GM21717 (cell line): ENCODE data around the gene SAMD13.

Experiments
- ATAC-seq: cut with Tn5 transposase; IDR thresholded peaks from one replicate; pipeline ENCODE4 v1.9.1; 2021; ENCODE audit warnings: mild to moderate bottlenecking, moderate library complexity; ENCODE audit not compliant: unreplicated experiment

SAMD13 gene

DNA sequence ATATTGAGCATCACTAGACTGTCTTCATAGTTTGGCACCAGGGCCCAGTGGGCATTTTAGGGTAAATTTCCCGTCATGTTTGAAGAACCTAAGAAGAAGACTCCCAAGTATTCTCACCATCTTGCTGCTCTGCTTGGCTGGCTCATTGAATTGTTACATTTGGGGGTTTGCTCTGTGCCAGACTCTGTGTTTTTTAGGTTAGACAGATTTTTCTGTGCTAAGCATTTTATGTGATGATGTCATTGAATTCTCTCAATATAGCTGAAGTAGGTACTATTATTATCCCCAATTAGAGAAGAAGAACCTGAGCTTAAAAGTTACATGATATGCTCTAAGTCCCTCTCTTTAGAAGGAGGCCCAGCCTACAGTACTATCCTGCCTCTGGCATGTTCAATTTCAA, 68.8 kb downstream of the SAMD13 start:
- no peak for ATAC-seq

DNA sequence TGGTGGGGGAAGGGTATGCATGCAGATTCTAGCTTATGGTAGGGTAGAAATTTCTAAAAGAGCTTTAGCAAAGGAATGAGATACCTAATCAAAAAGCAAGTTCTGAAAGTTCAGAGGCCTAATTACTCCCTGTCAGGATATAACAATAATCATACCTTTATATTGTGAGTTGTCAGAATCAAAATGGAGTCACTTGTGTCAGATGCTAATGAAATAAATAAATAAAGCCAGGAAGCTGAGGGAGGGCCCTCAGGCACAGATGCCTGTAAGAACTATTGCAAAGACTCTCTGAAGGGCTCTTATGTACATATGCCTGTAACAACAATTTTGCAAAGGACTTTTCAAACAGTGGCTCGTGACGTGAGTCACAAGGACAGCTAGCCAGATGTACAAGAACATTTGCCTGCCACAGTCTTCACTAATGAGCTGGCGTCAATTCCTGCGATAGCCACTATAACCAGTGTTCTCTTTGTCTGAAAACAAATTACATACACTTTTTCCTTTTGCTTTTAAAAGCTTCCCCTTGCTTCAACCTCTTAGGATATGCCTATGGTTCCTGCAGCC, 69.4 kb downstream of the SAMD13 start:
- ATAC-seq, result no peak

DNA sequence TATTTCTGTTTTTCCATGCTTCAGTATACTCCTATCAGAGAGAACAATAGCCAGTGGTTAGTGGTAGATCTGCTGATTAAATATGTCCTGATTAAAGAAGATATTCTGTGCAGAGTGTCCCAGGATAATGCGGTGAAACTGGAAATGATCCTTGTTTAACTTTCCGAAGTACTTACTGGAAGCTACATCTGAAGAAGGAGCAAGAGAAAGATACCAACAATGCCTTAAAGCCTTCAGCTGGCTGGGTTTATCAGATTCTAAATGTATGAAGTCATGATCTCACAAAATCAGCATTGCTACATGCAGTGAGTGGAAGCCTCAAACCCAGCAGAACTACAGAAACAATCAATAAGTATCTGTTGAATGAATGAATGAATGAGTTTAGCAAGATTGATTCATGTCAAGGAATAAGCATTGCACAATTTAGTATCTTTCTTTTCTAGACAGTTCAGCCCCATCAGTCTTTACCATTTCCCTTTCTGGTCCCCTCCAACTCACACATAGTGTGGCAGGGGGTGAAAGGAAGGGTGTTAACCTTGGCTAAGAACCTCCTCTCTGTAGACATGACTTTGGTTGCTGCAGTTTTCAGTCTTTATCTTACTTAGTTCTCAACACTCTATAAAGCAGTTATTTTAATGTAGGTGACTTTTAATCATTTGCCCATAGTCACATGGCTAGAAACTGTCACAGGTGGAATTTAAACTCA, 72.1 kb downstream of the SAMD13 start:
- ATAC-seq, result no peak

DNA sequence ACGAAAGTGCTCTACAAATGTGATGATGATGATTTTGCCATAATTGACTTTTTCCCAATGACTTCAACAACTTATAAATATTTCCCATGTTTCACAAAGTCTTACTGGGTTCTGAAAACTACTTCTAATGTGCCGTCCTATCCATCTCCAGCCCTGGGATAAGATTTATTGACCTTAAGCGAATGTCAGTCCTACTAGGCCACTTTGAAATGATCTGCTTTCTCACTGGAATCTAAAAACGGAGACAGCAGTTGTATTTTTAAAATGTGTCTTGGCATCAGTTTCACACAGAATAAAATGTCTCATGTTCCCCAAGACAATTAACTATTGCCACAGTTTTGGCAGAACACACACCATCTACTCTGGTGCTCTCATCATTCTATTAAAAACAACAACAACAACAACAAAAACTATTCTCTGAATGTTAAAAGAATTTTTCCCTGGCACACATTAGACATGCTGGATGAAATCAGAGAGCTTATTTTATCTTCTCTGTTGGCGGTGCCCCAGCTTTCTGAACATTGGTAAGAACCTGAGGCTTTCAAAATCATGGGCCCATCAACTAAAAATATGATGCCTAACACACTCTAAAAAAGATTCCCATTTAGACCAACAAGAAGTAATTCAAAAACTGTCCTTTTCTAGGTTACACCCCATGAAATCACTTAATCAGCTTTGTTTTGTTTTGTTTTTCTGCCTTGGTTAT, 73.6 kb downstream of the SAMD13 start:
- no peak for ATAC-seq

DNA sequence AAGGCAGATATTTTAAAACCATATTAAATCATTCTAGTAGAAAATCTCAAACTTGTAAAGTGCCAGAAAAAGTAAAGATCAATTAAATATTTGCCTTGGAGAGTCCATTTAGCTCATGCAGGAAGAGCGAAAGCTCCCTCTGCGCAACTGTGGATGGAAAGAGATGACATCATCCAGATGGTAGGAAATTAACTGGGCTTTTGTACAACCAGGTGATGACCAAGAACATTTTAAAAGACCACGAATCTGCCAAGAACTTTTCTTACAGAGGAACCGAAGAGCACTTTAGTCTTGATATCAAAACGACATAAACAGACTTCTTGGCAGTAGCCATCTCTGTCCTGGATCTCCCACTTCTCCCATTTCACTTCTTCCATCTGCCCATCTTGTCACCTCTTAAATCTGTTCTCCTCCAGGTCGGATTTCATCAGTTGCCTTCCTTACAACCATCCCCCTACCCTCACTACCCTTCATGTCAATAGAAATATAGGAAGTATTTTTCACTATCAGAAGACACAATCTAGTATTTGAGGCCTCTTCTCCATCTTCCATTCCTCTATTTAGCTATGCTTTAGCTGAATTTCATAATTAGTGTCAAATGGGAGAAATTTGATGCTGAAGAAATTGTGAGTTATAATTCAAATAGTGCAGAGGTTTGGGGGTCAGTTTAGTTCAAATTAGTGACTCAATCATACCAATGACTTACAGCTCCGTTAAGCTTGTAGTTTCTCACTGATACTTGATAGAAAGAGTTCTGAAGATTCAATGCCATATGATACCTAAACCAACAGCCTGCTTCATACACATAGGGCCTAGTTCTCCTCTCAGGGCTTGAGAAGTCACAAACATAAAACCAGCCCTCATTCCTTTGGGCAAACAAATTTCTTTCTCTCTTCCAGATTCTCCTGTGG, 74.7 kb downstream of the SAMD13 start:
- ATAC-seq, result no peak

DNA sequence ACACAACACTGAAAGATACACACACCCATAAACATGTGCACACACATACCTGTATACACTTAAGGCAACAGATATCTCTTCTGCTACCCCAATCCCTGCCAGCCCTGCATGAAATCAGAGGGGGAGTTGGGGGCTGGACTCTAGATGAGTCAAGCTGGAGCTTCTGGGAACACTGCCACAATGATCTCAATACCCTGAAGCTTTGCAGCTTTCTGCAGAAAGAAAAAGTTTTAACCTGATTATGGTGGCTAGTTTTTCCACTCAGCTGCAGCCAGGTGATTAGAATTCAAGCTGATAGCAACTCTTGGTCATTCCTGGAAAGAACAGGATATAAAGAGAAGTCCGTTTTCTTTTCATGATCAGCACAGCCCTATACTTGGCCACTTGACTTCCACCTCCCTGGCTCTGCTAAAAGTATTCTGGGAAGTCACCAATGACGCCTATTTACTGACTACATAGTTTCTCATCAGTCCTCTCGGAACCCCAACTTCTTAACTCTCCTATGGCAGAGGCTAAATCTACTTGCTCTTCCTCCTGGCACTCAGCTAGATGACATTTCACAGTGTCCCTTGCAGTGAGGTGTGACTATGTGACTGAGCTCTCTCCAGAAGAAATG, 76.1 kb downstream of the SAMD13 start:
- ATAC-seq, result no peak

DNA sequence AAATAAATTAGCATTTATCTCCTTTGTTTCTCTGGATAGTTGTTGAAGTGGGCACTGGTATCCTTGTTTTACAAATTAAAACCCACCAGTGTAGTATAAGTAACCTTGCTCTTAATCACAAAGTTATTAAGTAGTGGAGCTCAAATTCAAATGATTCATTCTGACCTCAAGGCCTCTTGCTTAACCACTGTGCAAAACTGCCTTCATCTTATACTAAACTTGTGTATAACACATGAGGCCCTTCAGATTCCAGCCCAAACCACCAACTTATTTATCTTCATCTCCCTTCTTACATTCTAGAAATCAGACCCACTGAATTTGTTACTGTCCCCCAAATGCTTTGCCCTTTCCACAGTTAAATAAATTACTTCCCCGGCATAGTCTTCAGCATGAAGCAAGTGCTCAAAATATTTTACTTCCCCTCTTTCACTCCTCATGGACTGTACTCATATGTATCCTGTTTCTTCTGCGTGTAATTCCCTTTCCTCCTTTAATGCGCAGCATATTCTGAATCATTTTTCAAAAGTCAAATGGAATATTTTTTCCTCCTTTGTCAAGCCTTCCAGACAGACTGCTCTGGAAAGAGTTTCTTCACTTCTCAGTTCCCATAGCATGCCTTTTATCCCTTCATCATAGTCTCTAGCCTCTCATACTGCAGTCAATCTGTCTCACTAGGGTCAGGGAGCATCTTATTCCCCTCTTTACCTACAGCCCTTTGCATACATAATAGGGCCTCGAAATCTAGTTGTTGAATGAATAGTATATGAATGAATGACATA, 77.8 kb downstream of the SAMD13 start:
- no peak for ATAC-seq

DNA sequence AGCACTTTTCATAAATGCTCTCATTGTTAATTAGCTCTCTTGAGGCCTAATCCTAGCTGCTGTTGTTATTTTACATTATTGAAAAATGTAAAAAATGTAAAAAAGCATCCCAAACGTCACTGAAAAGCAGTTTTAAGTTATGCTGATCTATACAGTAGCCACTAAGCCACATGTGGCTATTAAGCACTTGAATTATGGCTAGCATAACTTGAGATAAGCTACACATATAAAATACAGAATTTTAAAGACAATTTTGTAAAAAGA, 78.3 kb downstream of the SAMD13 start:
- no peak for ATAC-seq

DNA sequence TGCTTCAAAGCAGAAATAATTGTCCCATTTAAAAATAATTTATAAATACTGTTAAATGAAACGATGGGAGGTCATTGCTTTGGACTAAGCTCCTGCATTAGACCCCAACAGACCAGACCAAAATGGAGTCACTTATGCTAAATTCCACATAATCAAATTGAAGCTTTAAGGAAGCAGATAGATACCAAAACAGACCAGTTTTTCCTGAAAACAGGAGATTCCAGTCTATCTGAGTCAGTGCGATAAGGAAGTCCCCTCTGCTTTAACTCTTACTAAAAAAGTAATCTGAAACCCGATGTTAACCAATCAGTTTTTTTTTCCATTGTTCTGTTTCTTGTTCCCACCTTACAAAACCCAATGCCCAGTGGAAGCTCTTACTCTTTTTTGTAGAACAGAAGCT, 80.6 kb downstream of the SAMD13 start:
- no peak for ATAC-seq

DNA sequence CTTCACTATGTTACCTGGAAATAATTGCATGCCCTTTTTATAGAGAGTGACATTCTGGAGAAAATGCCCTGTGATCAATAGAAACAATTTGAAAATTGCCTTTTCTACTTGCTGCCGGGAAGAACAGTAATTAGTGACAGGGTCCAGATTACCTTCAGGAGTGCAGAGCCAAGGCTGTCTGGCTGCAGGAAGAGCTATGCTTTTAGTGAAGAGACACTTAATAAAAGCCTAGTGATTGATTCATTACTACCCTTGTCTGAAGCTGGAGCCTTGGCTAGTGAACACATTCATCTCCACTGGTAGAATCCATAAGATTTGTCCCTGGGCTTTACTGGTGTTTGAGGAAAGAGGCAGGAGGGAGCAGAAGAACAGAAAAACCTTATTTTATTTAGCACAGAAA, 83.8 kb downstream of the SAMD13 start:
- no peak for ATAC-seq

DNA sequence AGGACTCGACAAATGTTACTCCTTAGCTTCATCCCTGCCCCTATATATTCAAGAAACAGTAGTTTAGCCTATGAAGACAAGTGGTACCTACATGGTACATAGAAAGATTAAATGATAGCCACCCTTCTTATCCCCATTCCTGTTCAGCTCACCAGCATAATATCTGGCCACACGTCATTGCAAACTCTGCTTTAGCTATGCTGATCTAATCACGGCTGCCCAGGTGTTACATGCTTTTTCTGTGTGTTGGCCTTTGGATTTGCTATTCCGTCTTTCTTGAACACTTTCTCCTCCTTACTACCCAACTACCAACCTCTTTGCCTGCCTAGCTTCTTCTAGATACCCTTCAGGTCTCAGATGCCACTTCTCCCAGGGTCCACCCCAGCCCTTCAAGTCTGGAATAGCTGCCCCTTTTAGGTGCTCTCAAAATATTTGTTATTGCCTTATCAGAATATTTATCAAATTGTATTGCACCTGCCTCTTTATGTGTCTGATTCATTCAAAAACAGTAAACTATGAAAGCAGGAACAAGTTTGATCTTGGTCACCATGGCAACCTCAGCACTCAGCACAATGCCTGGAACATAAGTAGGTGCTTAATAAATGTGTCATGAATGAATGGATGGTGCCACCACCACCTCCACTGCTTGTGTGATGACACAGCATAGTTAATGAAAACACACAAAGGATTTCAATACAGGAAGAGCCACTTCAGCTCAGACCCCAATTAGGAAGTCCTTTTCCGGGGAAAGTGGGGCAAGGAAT, 85.4 kb downstream of the SAMD13 start:
- no peak for ATAC-seq

DNA sequence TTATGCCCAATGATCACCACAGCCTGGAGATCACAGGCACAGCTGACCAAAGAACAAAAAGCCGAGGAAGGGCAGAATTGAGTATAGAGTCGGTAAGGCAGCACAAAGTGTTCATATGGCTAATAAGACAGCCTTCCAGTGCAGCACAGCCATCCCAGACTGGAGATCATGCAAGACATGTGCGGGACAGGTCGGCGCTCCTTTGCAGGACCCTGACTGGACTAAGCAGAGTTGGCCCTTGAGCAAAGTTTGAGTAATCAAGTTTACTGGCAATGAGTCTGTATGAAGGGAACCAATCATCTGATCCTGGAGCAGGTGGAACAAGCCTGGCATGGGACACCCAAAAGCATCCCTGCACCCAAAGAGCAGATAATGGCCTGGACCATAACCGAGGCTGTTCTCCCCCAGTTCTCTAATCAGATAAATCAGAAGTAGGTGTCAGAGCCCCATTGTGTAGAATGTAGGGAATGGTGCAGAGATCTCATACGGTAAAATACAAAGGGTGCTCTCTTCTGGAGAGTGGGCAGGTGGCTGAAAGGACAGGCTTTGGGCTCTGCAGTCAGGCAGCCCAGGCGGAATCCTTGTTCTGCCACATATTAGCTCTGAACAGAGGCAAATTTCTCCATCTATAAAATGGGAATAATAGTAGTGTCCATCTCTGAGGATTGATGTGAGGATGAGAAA, 86.1 kb downstream of the SAMD13 start:
- ATAC-seq, result no peak

DNA sequence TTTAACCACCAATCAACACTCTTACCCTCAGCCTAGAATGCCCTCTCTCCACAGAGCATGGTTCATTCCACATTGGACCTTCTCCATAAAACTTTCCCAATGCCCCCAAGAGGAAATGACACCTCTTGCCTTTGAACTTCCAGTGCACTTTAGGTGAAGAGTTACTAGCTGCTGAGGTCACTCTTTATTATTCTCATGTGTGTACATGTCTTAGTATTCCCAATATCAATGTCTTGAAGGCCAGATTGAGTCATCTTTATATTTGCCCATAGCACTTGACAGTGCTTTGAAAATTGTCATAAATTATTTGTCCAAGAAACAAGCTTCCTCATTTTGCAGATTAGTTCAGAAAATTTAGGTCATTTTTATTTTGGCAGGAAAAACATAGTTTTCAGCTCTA, 88.7 kb downstream of the SAMD13 start:
- ATAC-seq, result no peak

DNA sequence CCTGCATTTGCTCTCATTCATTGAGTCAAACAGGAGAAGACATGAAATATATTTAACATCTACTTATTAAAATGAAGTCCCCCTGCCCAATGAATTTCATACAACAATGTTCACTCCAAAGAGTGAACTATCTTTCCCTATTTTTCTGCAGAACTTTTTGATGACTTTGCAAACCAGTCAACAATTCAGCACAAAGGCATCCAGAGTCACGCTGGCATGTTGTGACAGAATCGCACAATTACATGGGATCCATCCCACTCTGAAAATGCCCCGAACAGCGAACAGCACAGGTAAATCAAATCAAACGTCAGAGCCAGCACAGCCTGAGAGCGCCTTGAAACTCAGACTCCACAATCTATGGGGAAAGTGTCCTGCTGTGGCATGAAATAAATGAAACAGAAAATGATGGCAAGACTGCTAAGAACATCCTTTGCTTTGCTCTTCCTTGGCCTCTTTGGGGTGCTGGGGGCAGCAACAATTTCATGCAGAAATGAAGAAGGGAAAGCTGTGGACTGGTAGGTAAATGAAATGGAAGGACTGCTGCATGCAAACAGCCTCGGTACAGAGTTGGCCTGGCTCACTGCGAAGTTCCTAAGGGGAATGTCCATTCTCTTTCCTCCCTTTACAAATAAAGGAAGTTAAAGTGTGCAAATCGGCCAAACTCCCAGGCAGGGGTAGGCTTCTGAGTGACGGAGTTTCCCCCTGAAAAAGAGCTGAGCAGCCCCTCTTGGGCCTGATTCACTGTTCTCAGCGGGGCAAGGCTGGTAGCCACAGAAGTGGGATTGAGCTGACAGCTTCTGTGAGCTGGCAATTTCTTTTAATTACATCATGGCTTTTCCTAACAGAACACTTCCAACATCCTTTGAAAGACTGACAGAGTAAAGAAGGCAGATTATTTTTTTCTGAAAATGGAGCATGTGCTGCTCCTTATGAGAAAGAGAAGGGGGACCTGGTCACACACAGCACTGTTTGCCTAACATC, 97.0 kb downstream of the SAMD13 start, which contains the start of gene DNASE2B:
DNASE2B (plus strand) TSS at position 310 of the 981 bp plus-strand sequence; CDS start at position 391, 81 bp downstream.
- no peak for ATAC-seq
